CD4-positive, alpha-beta T cell (primary cell): Measurements from ENCODE around the gene PHLDB1. TPM values are rescaled to one million over a fixed set of nuclear protein-coding genes. Genes with fewer than 3 reads are reported as not detected.

Source experiments
- ATAC-seq: fragments of 200-7000 bp; cut with Tn5 transposase; one replicate; pipeline ENCODE4 v1.10.0; 2022; ENCODE audit warnings: mild to moderate bottlenecking; ENCODE audit not compliant: poor library complexity
- CTCF ChIA-PET: fragments of 350-600 bp; sonication (Branson Sonifier 250); formaldehyde crosslinking; loops from one replicate; lab custom pipeline; 2021; ENCODE audit warnings: antibody characterized with exemption, inconsistent platforms; lab: Charles Lee
- POLR2A ChIA-PET: fragments of 350-600 bp; sonication (Branson Sonifier 250); formaldehyde crosslinking; loops from one replicate; lab custom pipeline; 2021; ENCODE audit warnings: antibody characterized with exemption, inconsistent platforms; lab: Charles Lee
- DNase-seq, 14 experiments: peaks; one replicate each; pipeline ENCODE4 v3.0.0-alpha.2; 2013 to 2020; ENCODE audit warnings: mixed read lengths in 2 of 14
- H3K27ac ChIP-seq, 2 donors: one replicate each; pipeline versions ENCODE4 v1.5.1 to v1.7.0; 2013; ENCODE audit warnings: low read length in 2 of 2, low read depth in 1 of 2, mild to moderate bottlenecking in 1 of 2
- H3K27me3 ChIP-seq, 2 experiments: 1 replicate in 1 of 2; 2 replicates in 1 of 2; pipeline versions ENCODE4 v1.6.1 to v1.7.0; 2013; ENCODE audit warnings: low read length in 2 of 2, control low read depth in 1 of 2, mild to moderate bottlenecking in 1 of 2, moderate library complexity in 1 of 2; ENCODE audit not compliant: insufficient read depth in 2 of 2, control insufficient read depth in 1 of 2
- H3K36me3 ChIP-seq: one replicate; pipeline ENCODE4 v1.6.1; 2013; ENCODE audit warnings: low read length, control low read depth; ENCODE audit not compliant: insufficient read depth
- H3K4me1 ChIP-seq: one replicate; pipeline ENCODE4 v1.6.1; 2013; ENCODE audit warnings: low read length, control low read depth; ENCODE audit not compliant: insufficient read depth
- H3K4me3 ChIP-seq: one replicate; pipeline ENCODE4 v1.5.1; 2013; ENCODE audit warnings: mild to moderate bottlenecking, low read length, moderate library complexity
- H3K9me3 ChIP-seq, 2 experiments: 1 replicate in 1 of 2; 2 replicates in 1 of 2; pipeline versions ENCODE4 v1.6.1 to v1.7.0; 2013; ENCODE audit warnings: low read length in 2 of 2, mild to moderate bottlenecking in 2 of 2, control low read depth in 1 of 2, moderate library complexity in 1 of 2; ENCODE audit not compliant: control insufficient read depth in 1 of 2, insufficient read depth in 1 of 2
- H3K27ac Mint-ChIP-seq: one replicate; pipeline ENCODE4 v1.8.0; 2020; ENCODE audit warnings: mixed read lengths
- H3K27me3 Mint-ChIP-seq: one replicate; pipeline ENCODE4 v1.8.0; 2021; ENCODE audit warnings: mixed read lengths
- H3K36me3 Mint-ChIP-seq: one replicate; pipeline ENCODE4 v1.8.0; 2021; ENCODE audit warnings: low read depth, mixed read lengths
- H3K4me1 Mint-ChIP-seq: one replicate; pipeline ENCODE4 v1.8.0; 2021; ENCODE audit warnings: low read depth, mixed read lengths
- H3K4me3 Mint-ChIP-seq: one replicate; pipeline ENCODE4 v1.8.0; 2020; ENCODE audit warnings: mild to moderate bottlenecking, mixed read lengths
- H3K9me3 Mint-ChIP-seq: one replicate; pipeline ENCODE4 v1.8.0; 2020; ENCODE audit warnings: mixed read lengths
- intact Hi-C, 2 experiments: fragments of 100-400 bp; cut with DNase I in 1 of 2; cut with micrococcal nuclease in 1 of 2; formaldehyde crosslinking; loops; one replicate each; pipeline versions ENCODE4 v1.15.1 to v1.9.0; 2023 to 2025; cut with DNase I, micrococcal nuclease
- total RNA-seq, 174 experiments: library from RNA in 2 of 174; stranded (reverse) in 2 of 174; gene quantifications; one replicate each; pipeline ENCODE4 v1.2.3 and lab custom pipeline; 2021 to 2026
- TF ChIP-seq, protein P1 (sequence below): fragments of 200-600 bp; IDR thresholded peaks from one replicate; pipeline ENCODE4 v1.8.0; 2022; ENCODE audit warnings: antibody characterized with exemption, mild to moderate bottlenecking

The PHLDB1 gene
- total RNA-seq, 2 experiments from 2014 or later = 1.8 to 2.3 TPM

DNA sequence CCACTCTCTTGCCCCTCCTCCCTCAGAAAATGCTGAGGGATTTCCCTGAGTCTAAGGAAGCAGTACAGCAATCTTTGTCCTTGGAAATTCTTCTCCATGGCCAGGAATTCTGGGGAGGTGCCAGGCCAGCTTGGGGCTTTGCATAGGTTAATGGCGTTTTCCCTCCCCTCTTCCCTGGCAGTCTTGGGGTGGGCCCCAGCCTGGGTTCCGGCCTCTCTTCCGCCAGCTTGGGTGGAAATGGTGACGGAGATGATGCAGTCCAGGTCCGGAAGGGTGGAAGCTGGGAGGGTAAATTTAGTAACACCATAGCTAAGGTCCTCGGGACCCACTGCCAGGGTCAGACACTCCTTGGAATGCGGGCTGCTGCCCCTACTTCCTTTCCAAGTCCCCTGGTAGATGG, 5.0 kb downstream of the PHLDB1 start:
- H3K27ac Mint-ChIP-seq = no peak overlapping the region
- no peak for DNase-seq
- peaks cover 25% of the 10 kb centered on the region for H3K27me3 Mint-ChIP-seq
- H3K36me3 ChIP-seq = no peaks in the 10 kb centered on the region
- peaks cover 0 to 3% of the 10 kb centered on the region in 2 experiments for H3K9me3 ChIP-seq
- TF ChIP-seq, protein P1, sequence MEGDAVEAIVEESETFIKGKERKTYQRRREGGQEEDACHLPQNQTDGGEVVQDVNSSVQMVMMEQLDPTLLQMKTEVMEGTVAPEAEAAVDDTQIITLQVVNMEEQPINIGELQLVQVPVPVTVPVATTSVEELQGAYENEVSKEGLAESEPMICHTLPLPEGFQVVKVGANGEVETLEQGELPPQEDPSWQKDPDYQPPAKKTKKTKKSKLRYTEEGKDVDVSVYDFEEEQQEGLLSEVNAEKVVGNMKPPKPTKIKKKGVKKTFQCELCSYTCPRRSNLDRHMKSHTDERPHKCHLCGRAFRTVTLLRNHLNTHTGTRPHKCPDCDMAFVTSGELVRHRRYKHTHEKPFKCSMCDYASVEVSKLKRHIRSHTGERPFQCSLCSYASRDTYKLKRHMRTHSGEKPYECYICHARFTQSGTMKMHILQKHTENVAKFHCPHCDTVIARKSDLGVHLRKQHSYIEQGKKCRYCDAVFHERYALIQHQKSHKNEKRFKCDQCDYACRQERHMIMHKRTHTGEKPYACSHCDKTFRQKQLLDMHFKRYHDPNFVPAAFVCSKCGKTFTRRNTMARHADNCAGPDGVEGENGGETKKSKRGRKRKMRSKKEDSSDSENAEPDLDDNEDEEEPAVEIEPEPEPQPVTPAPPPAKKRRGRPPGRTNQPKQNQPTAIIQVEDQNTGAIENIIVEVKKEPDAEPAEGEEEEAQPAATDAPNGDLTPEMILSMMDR = no peak
- H3K4me1 Mint-ChIP-seq = peaks cover 24% of the 10 kb centered on the region
- H3K27me3 ChIP-seq = peaks cover 0 to 9% of the 10 kb centered on the region in 2 experiments
- H3K9me3 Mint-ChIP-seq = no peaks in the 10 kb centered on the region
- intact Hi-C loops = loop anchor here in 1 of 2 experiments (2.0 kb wide), 1 partner anchor 468 kb away; no protein-coding TSS in a partner anchor
- H3K4me3 Mint-ChIP-seq = no peak overlapping the region
- ChIA-PET POLR2A (interaction anchor here (1.5 kb wide), 1 partner anchor 17 kb away, joined by 4 read pairs; no protein-coding TSS in a partner anchor), CTCF (interaction anchor here (0.6 to 4.8 kb wide), 3 partner anchors 17 to 224 kb away, joined by 3 to 27 read pairs (median 3); no protein-coding TSS in a partner anchor)
- no peak overlapping the region for H3K4me3 ChIP-seq
- no peaks in the 10 kb centered on the region for H3K36me3 Mint-ChIP-seq
- no peak overlapping the region for H3K27ac ChIP-seq
- no peak for ATAC-seq
- H3K4me1 ChIP-seq = peaks cover 42% of the 10 kb centered on the region

DNA sequence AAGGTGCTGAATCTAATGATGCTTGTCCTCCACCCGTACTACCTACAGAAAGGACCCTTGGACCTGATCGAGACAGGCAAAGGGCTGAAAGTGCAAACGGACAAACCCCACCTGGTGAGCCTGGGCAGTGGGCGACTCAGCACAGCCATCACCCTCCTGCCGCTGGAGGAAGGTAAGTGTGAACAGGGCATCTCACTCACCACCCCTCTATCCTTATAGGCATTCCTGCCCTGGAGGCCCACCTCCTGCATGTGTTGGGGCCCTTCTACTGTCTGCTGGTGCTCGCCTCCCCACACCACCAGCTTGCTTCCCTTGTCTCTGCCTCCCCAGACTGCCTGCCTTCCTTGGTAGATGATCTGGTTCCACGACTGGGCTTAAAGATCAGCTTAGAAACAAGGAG, 7.1 kb downstream of the PHLDB1 start:
- no peak overlapping the region for H3K27ac Mint-ChIP-seq
- H3K36me3 ChIP-seq = no peaks in the 10 kb centered on the region
- H3K4me1 Mint-ChIP-seq = peaks cover 13% of the 10 kb centered on the region
- H3K4me3 Mint-ChIP-seq = no peak overlapping the region
- no peak for ATAC-seq
- peaks cover 27% of the 10 kb centered on the region for H3K27me3 Mint-ChIP-seq
- DNase-seq = no peak
- no peaks in the 10 kb centered on the region for H3K9me3 ChIP-seq
- peaks cover 20% of the 10 kb centered on the region for H3K4me1 ChIP-seq
- ChIA-PET POLR2A (no interaction called here), CTCF (no interaction called here)
- no peak overlapping the region for H3K27ac ChIP-seq
- H3K27me3 ChIP-seq = peaks cover 0 to 9% of the 10 kb centered on the region in 2 experiments
- H3K36me3 Mint-ChIP-seq = no peaks in the 10 kb centered on the region
- TF ChIP-seq, protein P1 = no peak
- intact Hi-C loops = no loop called here
- no peaks in the 10 kb centered on the region for H3K9me3 Mint-ChIP-seq
- no peak overlapping the region for H3K4me3 ChIP-seq

DNA sequence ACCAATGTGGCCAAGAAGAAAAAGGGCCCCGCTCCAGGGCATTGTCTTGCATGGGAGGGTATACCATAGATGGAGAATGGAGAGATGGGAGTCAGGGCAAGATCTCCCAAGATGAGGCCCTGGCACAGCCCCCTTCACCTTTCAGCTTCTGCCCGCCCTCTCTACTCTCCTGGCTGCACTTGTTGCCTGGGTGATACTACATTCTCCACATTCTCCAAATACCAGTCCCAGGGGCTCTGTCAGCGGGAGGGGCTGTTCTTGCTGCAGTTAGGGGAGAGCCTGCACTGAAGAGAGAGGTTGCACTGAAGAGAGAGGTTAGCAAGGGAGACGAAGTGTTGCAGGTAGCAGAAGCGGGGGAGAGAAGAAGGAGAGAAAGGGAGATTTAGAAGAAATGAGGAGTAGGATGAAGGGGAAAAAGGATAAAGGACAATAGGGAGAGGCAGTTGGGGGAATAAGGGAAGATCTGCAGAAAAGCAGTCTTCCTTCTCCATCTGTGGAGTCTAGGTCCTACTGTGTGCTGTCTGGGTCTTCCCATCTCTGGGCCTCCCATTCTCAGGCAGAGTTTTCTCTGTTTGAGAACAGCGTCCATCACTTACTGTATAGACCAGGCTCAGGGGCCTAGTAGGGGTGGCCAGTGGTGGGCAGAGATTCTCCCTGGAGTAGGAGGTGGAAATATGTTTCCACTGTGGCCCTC, 8.0 kb downstream of the PHLDB1 start:
- Mint-ChIP-seq H3K4me3 (no peak overlapping the region), H3K27ac (no peak overlapping the region), H3K4me1 (peaks cover 6% of the 10 kb centered on the region), H3K27me3 (peaks cover 28% of the 10 kb centered on the region), H3K9me3 (no peaks in the 10 kb centered on the region), H3K36me3 (no peaks in the 10 kb centered on the region)
- Histone ChIP-seq H3K9me3 (no peaks in the 10 kb centered on the region), H3K4me1 (peaks cover 12% of the 10 kb centered on the region), H3K27me3 (peaks cover under 1 to 8% of the 10 kb centered on the region in 2 experiments), H3K4me3 (no peak overlapping the region), H3K36me3 (no peaks in the 10 kb centered on the region), H3K27ac (no peak overlapping the region)
- CTCF ChIA-PET = no interaction called here
- intact Hi-C loops = no loop called here
- ATAC-seq (no peak), DNase-seq (no peak)
- POLR2A ChIA-PET = no interaction called here
- TF ChIP-seq, protein P1 = no peak
